GM18499 (cell line): ENCODE measurements around the gene CLEC2B.

Source experiments
- ATAC-seq: cut with Tn5 transposase; IDR thresholded peaks from one replicate; pipeline ENCODE4 v1.9.1; 2021; ENCODE audit warnings: moderate number of reproducible peaks; ENCODE audit not compliant: insufficient read depth, unreplicated experiment

The CLEC2B gene

DNA sequence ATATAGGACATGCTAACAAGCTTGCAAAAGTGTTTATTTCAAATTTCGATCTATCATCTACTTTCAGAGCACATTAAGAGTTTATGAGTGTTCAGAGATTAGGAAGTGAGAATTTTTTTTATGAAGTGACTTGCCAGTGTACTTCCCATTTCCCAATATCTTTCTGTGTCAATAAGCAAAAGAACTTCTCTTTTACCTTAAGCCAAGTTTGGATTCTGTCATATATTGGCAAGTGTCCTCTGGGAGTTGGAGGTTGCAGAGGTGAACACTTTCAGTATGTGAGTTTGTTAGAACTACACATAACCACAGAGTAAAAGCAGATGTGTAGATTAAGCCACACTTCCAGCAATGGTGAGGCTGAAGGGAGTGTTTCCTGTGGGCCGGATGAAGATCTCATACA lies 58.5 kb downstream of the CLEC2B start:
- ATAC-seq: no peak

DNA sequence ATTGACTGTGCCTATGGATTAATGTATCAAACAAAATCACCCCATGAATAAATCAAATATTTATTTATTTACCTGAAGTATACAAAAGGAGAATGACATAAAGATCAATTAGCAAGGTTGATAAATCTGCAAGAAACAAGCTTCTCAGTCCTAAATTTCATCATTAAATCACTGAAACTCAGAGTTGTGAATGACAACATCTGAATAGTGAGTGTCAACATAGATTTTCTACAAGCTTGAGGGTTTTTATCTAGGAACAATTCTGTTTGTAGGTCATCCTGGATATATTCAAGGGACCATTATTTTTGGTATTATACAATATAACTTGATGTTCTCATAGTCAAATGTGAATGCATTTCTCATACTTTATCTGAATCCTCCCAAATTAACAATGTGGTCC lies 59.3 kb downstream of the CLEC2B start:
- no peak for ATAC-seq

DNA sequence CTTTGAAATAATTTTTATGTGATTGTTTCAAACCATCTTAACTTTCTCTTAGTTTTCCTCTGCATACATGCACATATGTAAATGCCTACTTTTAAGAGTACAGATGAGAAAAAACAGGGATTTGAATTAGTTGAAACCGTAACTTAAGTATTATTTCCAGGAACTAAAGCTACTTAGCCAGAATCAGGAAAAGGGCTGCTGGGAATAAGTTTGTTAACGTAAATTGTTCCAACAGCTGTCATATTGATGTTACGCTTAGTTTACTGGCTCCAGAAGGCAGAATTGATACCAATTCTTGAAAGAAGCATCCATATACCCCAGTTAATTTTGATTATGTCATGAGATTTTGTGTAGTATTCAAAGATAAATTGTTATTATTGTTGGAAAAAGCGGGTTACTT lies 59.8 kb downstream of the CLEC2B start:
- no peak for ATAC-seq

DNA sequence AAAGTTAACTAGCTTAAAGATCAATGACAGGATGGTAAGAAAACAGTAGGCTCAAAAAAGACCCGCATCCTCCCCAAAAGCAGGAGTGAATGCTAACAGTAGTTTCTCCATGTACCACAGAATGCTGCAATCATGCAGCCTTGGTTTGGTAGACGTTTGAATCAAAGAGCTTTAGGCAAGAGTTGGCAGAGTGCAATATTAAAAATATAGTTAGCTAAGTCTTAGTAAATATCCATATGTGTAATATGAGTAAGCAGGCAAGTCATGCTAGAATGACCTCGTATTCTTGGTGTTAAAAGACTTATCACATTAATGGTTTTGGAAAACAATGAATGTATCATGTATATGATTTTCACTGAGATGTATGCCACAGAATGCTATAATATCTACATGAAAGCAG lies 60.6 kb downstream of the CLEC2B start:
- ATAC-seq: no peak

DNA sequence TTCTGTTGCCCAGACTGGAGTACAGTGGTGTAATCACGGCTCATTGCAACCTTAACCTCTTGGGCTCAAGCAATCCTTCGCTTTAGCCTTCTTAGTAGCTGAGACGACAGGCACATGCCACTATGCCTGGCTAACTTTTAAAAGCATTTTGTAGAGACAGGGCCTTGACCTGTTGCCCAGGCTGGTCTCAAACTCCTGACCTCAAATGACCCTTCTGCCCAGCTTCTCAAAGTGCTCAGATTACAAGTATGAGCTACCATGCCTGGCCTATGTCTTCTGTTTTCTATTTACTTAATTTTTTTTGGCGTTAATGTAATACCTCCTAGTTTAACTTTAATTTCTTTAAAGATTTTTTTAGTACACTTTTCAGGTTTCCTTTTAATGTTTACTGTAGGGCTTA lies 62.4 kb downstream of the CLEC2B start:
- no peak for ATAC-seq

DNA sequence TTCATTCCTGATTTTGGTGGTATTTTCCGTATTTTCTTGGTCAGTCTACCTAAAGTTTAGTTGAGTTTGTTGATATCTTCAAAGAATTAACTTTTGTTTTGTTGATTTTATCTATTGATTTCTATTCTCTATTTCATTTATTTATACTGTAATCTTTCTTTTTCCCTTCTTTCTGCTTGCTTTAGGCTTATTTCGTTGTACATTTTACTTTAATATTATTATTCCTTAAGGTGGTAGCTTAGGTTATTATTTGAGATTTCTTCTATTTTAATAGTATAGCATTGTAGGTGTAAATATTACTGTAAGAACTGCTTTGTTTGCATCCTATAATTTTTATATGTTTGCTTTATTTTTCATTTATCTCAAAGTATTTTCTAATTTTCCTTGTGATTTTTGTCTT lies 63.3 kb downstream of the CLEC2B start:
- ATAC-seq: no peak
